H1 (cell line): ENCODE measurements around the gene NOX5.

Source experiments
- CTCF ChIP-seq, 3 experiments: IDR thresholded peaks; 1 replicate in 2 of 3; 2 replicates in 1 of 3; pipeline versions ENCODE4 v1.5.1 to v1.6.1; 2011; ENCODE audit warnings: low read length in 3 of 3, mild to moderate bottlenecking in 3 of 3, inconsistent platforms in 2 of 3, low read depth in 1 of 3, moderate library complexity in 1 of 3; ENCODE audit not compliant: insufficient read depth in 1 of 3; ENCODE audit errors: control extremely low read depth in 1 of 3
- POLR2A ChIP-seq, 2 experiments: IDR thresholded peaks; 1 replicate in 1 of 2; 2 replicates in 1 of 2; pipeline ENCODE4 v1.6.1; 2011; ENCODE audit warnings: low read depth in 2 of 2, low read length in 2 of 2, mild to moderate bottlenecking in 2 of 2; ENCODE audit errors: control extremely low read depth in 1 of 2

GRCh38 chr15:69058830-69059556 is 44.5 kb downstream of the NOX5 start:
- TF ChIP-seq CTCF (IDR thresholded peaks at IDR 0.05; ENCODE audit: control extremely low read depth in 1 of 3, insufficient read depth in 1 of 3, low read depth in 1 of 3, low read length in 3 of 3), result peak; percentile 87 to 99 (median 94)
- no peak for TF ChIP-seq POLR2A (IDR thresholded peaks at IDR 0.05; ENCODE audit: control extremely low read depth in 1 of 2, low read depth in 2 of 2, low read length in 2 of 2)
